Measurements from ENCODE around the gene HASPIN.

GRCh38 chr17:3695129-3695722, 28.5 kb upstream of the HASPIN start:
- TF ChIP-seq CTCF (IDR thresholded peaks at IDR 0.05) (no peak), POLR2AphosphoS5 (IDR thresholded peaks at IDR 0.05) (no peak)

All from prostate gland (tissue), 2 donors.